ENCODE data around the gene HERC4. TPM values are rescaled to one million over a fixed set of nuclear protein-coding genes. Genes with fewer than 3 reads are reported as not detected.

The HERC4 gene
- polyA plus RNA-seq, 1 donor: 43.0 TPM

DNA sequence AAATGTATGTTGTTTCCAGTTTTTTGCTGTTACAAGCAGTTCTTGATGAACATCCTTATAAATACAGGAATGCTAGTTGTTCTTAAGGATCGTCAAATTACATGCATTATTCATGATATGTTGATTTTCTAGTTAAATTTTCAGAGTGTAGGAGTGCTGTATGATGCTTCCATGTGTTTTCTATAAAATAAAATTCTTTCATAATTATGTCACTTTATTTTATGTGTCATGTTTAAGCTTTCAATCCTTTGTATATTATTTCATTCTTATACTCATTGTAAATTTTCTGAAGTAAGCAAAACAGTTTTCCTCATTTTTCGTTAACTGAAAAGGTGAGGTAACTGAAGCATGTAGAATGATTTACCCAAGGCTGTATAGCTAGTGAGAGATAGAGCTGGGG is 17.4 kb upstream of the HERC4 start:
- peaks cover 2% of the 10 kb centered on the region for H3K27me3 ChIP-seq (ENCODE audit: control insufficient read depth, insufficient read depth, low read length)
- no peak overlapping the region for H3K4me3 ChIP-seq (ENCODE audit: low read length)
- no peaks in the 10 kb centered on the region for H3K9me3 ChIP-seq (ENCODE audit: control insufficient read depth, low read depth, low read length)
- DNase-seq: no peak
- no peak overlapping the region for H3K27ac ChIP-seq (ENCODE audit: low read length)
- H3K4me1 ChIP-seq (ENCODE audit: control insufficient read depth, insufficient read depth, low read length): no peaks in the 10 kb centered on the region
- 100% methylated on average over 1 of the region's 2 CpGs for WGBS (ENCODE audit: insufficient coverage, low lambda C conversion rate)
- no peaks in the 10 kb centered on the region for H3K36me3 ChIP-seq (ENCODE audit: control insufficient read depth, insufficient read depth, low read length)

DNA sequence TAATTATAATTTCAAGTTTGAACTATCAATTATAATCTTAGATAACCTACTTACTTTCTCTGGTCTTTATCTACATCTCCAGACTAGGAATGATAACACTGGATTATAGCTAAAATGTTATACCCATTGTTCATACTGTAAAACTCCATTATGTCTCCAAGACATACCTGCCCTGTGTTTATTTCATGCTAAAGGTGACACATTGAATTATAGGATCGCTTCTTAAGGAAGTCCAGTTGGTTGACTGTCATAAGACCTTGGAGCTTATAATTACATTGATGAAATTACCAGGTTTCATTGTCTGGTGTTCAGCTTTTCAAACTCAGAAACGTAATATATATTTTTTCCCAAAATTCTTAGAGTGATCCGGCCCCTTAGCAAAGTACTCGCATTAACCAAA is 15.5 kb upstream of the HERC4 start:
- no peaks in the 10 kb centered on the region for H3K36me3 ChIP-seq (ENCODE audit: control insufficient read depth, insufficient read depth, low read length)
- 100% methylated on average over 3 of the region's 4 CpGs for WGBS (ENCODE audit: insufficient coverage, low lambda C conversion rate)
- no peaks in the 10 kb centered on the region for H3K4me1 ChIP-seq (ENCODE audit: control insufficient read depth, insufficient read depth, low read length)
- H3K27ac ChIP-seq (ENCODE audit: low read length): no peak overlapping the region
- H3K4me3 ChIP-seq (ENCODE audit: low read length): no peak overlapping the region
- DNase-seq: no peak
- H3K27me3 ChIP-seq (ENCODE audit: control insufficient read depth, insufficient read depth, low read length): peaks cover 2% of the 10 kb centered on the region
- H3K9me3 ChIP-seq (ENCODE audit: control insufficient read depth, low read depth, low read length): no peaks in the 10 kb centered on the region

DNA sequence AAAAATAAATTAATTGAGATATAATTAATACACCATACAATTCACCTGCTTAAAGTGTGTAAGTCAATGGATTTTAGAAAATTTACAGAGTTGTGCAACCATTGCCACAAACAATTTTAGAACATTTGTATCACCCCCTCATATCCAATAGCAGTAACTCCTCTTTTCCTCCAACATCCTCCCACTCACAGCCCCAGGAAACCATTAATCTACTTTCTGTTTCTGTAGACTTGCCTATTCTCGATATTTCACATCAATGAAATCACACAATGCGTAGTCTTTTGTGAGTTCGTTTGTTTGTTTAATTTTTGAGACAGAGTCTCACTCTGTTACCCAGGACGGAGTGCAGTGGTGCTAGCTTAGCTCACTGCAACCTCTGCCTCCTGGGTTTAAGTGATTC is 13.7 kb upstream of the HERC4 start:
- no peak for DNase-seq
- Histone ChIP-seq H3K36me3 (ENCODE audit: control insufficient read depth, insufficient read depth, low read length) (no peaks in the 10 kb centered on the region), H3K27ac (ENCODE audit: low read length) (no peak overlapping the region), H3K27me3 (ENCODE audit: control insufficient read depth, insufficient read depth, low read length) (peaks cover 2% of the 10 kb centered on the region), H3K4me3 (ENCODE audit: low read length) (no peak overlapping the region), H3K4me1 (ENCODE audit: control insufficient read depth, insufficient read depth, low read length) (no peaks in the 10 kb centered on the region), H3K9me3 (ENCODE audit: control insufficient read depth, low read depth, low read length) (no peaks in the 10 kb centered on the region)
- 100% methylated on average over 1 of the region's 4 CpGs for WGBS (ENCODE audit: insufficient coverage, low lambda C conversion rate)

DNA sequence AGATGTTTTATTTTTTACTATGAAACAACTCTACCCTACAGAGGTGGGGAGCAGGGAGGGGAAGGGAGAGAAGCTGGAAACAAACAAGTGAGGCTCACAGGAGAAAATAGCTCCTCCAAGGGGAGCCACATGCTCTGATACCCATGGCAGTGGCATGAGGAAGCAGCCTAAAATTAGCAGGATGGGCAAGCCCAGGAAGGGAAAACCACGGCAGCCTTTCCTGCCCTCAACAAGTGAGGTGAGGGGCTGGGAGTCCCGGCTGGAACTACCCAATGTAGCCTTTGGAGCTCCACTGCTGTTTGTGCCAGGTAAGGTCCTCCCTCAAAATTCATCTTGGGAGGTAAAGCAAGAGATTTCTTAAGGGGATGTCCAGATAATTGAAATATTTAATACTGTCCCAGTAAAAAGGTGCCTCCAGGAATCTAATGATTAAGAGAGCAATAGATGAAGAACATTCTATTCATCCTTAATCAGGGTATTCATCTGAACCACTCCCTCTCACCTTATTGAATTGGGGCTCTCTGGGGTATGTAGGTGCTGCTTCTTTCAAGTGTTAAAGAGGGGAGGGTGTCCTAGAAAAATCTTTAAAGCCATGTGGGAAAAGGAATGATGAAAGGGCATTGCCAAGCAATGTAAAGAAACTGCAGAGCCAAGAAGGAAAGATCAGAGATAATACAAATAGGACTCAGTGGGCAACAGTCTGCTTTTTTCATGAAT is 12.8 kb upstream of the HERC4 start:
- Histone ChIP-seq H3K36me3 (ENCODE audit: control insufficient read depth, insufficient read depth, low read length) (no peaks in the 10 kb centered on the region), H3K27me3 (ENCODE audit: control insufficient read depth, insufficient read depth, low read length) (peaks cover 2% of the 10 kb centered on the region), H3K4me1 (ENCODE audit: control insufficient read depth, insufficient read depth, low read length) (no peaks in the 10 kb centered on the region), H3K27ac (ENCODE audit: low read length) (no peak overlapping the region), H3K9me3 (ENCODE audit: control insufficient read depth, low read depth, low read length) (no peaks in the 10 kb centered on the region), H3K4me3 (ENCODE audit: low read length) (no peak overlapping the region)
- no CpG with 5 or more reads among the region's 2 CpGs for WGBS (ENCODE audit: insufficient coverage, low lambda C conversion rate)
- no peak for DNase-seq

DNA sequence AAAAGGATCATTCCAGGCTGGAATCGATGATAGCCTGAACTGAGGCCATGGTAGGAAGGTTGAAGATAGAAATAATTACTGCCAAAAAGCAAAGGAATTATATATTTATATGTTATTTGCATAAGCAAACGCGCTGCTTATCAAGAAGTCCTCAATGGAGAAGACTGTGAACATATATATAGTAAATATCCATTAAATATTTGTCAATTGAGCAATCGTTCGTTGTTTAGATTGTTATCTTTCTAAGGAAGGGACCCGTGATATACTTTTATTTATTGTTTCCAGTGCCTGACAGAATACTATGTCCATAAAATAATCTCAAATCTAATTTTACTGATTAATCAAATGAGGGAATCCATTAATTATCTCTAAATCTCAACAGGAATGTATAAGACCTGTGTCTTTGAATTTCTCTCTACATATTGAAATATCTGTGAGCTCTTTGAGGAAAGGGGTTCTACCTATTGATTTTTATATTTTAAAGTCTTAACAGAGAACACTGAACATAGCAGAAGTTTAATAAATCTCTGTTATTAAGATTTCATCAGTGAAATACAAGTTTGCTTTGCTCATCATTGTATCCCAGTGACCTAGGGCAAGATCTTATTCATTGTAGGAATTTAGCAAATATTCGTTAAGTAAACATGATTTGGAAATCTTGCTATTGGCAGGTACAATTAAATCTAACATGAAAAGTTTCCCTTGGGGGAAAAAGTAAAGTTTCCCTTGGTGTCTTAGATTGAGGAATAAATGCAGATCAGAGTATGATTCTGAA is 12.0 kb upstream of the HERC4 start:
- Histone ChIP-seq H3K4me3 (ENCODE audit: low read length) (no peak overlapping the region), H3K9me3 (ENCODE audit: control insufficient read depth, low read depth, low read length) (no peaks in the 10 kb centered on the region), H3K4me1 (ENCODE audit: control insufficient read depth, insufficient read depth, low read length) (no peaks in the 10 kb centered on the region), H3K27me3 (ENCODE audit: control insufficient read depth, insufficient read depth, low read length) (peaks cover 2% of the 10 kb centered on the region), H3K36me3 (ENCODE audit: control insufficient read depth, insufficient read depth, low read length) (no peaks in the 10 kb centered on the region), H3K27ac (ENCODE audit: low read length) (no peak overlapping the region)
- no peak for DNase-seq
- WGBS (ENCODE audit: insufficient coverage, low lambda C conversion rate): 69% methylated on average over 7 of the region's 7 CpGs

DNA sequence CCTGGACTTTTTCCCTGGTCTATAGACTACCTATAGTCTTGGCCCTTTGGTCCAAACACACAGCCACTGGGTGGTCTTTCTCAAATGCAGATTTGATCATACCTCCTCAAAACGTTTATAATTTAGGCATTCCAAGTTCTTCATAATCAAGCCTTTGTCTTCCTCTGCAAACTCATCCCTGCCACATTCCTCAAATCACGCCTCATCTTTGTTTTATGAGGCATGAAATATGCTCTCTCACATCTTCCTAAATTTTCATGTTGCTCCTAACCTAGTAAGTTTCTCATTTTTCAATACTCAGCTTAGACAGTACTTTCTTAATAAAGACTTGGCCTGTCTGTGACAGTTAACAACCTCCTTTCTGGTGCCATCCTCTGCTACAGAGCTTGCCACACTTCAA is 10.9 kb upstream of the HERC4 start:
- 64% methylated on average over 2 of the region's 2 CpGs for WGBS (ENCODE audit: insufficient coverage, low lambda C conversion rate)
- Histone ChIP-seq H3K36me3 (ENCODE audit: control insufficient read depth, insufficient read depth, low read length) (no peaks in the 10 kb centered on the region), H3K4me1 (ENCODE audit: control insufficient read depth, insufficient read depth, low read length) (no peaks in the 10 kb centered on the region), H3K27ac (ENCODE audit: low read length) (no peak overlapping the region), H3K4me3 (ENCODE audit: low read length) (no peak overlapping the region), H3K9me3 (ENCODE audit: control insufficient read depth, low read depth, low read length) (no peaks in the 10 kb centered on the region), H3K27me3 (ENCODE audit: control insufficient read depth, insufficient read depth, low read length) (peaks cover 2% of the 10 kb centered on the region)
- DNase-seq: no peak

DNA sequence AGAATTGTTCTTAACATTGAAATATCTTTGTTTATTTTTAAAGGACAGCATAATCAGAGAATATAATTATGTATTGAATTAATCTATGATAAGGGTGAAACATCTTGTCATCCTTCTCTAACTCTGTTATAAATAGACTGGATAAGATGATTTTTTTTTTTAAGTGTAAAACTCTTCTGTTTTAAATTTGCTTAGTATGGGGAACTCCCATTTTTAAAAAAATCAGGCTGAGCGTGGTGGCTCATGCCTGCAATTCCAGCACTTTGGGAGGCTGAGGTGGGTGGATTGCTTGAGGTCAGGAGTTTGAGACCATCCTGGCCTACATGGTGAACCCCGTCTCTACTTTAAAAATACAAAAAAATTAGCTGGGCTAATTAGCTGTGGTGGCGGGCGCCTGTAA is 9.4 kb upstream of the HERC4 start:
- WGBS (ENCODE audit: insufficient coverage, low lambda C conversion rate): no CpG with 5 or more reads among the region's 4 CpGs

DNA sequence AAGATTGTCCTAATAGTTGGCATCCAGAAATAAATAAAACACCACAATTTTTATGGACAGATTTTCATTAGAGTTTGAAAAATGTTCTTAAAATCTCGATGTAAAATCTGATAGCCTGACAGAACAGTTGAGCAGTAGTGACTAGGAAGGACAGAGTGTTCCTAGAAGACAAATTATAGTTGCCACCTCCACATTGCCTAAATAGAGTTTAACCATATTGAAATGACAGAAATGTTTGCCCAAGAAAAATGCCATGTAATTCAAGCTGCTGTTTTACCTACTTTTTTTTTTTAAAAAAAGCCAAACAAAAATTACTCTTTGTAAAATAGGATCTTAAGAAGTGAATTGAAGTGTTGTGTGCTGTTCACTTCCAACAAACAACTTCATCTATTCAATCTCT is 8.9 kb upstream of the HERC4 start:
- Histone ChIP-seq H3K27ac (ENCODE audit: low read length) (no peak overlapping the region), H3K9me3 (ENCODE audit: control insufficient read depth, low read depth, low read length) (no peaks in the 10 kb centered on the region), H3K4me3 (ENCODE audit: low read length) (no peak overlapping the region), H3K27me3 (ENCODE audit: control insufficient read depth, insufficient read depth, low read length) (peaks cover 2% of the 10 kb centered on the region), H3K36me3 (ENCODE audit: control insufficient read depth, insufficient read depth, low read length) (no peaks in the 10 kb centered on the region), H3K4me1 (ENCODE audit: control insufficient read depth, insufficient read depth, low read length) (no peaks in the 10 kb centered on the region)
- WGBS (ENCODE audit: insufficient coverage, low lambda C conversion rate): no CpG with 5 or more reads among the region's 1 CpG
- DNase-seq: no peak

More for the DNA sequence above, 9.4 kb upstream of the HERC4 start:
- Histone ChIP-seq H3K27me3 (ENCODE audit: control insufficient read depth, insufficient read depth, low read length) (peaks cover 2% of the 10 kb centered on the region), H3K4me1 (ENCODE audit: control insufficient read depth, insufficient read depth, low read length) (no peaks in the 10 kb centered on the region), H3K27ac (ENCODE audit: low read length) (no peak overlapping the region), H3K9me3 (ENCODE audit: control insufficient read depth, low read depth, low read length) (no peaks in the 10 kb centered on the region), H3K36me3 (ENCODE audit: control insufficient read depth, insufficient read depth, low read length) (no peaks in the 10 kb centered on the region), H3K4me3 (ENCODE audit: low read length) (no peak overlapping the region)
- no peak for DNase-seq

DNA sequence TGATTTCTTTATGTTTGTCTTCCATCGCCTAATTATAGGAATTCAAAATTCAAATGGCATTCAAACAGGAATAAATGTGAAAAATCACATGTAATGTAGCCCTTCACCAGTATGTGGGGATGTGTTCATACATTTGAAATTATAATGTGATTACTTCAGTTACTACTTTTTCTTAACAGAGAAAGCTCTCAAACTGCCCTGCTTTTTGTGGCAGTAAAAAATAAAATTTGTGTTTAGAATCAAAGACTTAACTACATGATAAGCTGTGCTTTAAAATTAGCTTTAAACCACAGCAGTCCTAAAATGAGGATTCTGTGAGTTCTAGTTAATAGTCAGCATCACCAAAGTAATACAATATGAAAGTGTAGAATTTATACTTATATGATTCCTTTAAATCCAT is 7.8 kb upstream of the HERC4 start:
- H3K27me3 ChIP-seq (ENCODE audit: control insufficient read depth, insufficient read depth, low read length): peaks cover 2% of the 10 kb centered on the region
- DNase-seq: no peak
- no peak overlapping the region for H3K27ac ChIP-seq (ENCODE audit: low read length)
- no peaks in the 10 kb centered on the region for H3K9me3 ChIP-seq (ENCODE audit: control insufficient read depth, low read depth, low read length)
- H3K36me3 ChIP-seq (ENCODE audit: control insufficient read depth, insufficient read depth, low read length): no peaks in the 10 kb centered on the region
- 60% methylated on average over 1 of the region's 1 CpG for WGBS (ENCODE audit: insufficient coverage, low lambda C conversion rate)
- H3K4me1 ChIP-seq (ENCODE audit: control insufficient read depth, insufficient read depth, low read length): no peaks in the 10 kb centered on the region
- H3K4me3 ChIP-seq (ENCODE audit: low read length): no peak overlapping the region

DNA sequence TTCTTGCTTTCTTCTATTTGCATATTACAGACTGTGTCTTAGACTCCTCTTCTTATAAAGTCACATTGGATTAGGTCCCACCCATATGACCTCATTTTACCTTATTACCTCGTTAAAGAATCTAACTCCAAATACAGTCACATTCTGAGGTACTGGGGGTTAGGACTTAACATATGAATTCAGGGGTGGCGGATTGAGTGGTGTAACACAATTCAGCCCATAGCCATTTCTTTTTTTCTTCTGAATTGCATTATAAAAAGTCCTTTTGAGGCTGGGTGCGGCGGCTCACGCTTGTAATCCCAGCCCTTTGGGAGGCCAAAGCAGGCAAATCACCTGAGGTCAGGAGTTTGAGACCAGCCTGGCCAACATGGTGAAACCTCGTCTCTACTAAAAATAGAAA is 6.8 kb upstream of the HERC4 start:
- no CpG with 5 or more reads among the region's 6 CpGs for WGBS (ENCODE audit: insufficient coverage, low lambda C conversion rate)

More for the DNA sequence above, 6.8 kb upstream of the HERC4 start:
- no peak for DNase-seq
- Histone ChIP-seq H3K4me3 (ENCODE audit: low read length) (no peak overlapping the region), H3K4me1 (ENCODE audit: control insufficient read depth, insufficient read depth, low read length) (no peaks in the 10 kb centered on the region), H3K36me3 (ENCODE audit: control insufficient read depth, insufficient read depth, low read length) (no peaks in the 10 kb centered on the region), H3K27ac (ENCODE audit: low read length) (no peak overlapping the region), H3K27me3 (ENCODE audit: control insufficient read depth, insufficient read depth, low read length) (no peaks in the 10 kb centered on the region), H3K9me3 (ENCODE audit: control insufficient read depth, low read depth, low read length) (no peaks in the 10 kb centered on the region)
